ENCODE results near the gene CHRD.

CHRD gene

GRCh38 chr3:184379358-184380184 is at the start of gene CHRD:
Gene CHRD, plus strand, starts transcription at chr3:184380054. Its CDS starts 265 bp downstream, at chr3:184380319.
- DNase-seq (ENCODE audit: low read depth) = no peak
- TF ChIP-seq CTCF (conservative IDR thresholded peaks at IDR 0.05; ENCODE audit: control insufficient read depth, insufficient read depth, low read depth, low read length) = no peak
- peak within 1 kb of the TSS; percentile 7 for H3K4me3 ChIP-seq (ENCODE audit: control insufficient read depth, low read depth, low read length)

DNA sequence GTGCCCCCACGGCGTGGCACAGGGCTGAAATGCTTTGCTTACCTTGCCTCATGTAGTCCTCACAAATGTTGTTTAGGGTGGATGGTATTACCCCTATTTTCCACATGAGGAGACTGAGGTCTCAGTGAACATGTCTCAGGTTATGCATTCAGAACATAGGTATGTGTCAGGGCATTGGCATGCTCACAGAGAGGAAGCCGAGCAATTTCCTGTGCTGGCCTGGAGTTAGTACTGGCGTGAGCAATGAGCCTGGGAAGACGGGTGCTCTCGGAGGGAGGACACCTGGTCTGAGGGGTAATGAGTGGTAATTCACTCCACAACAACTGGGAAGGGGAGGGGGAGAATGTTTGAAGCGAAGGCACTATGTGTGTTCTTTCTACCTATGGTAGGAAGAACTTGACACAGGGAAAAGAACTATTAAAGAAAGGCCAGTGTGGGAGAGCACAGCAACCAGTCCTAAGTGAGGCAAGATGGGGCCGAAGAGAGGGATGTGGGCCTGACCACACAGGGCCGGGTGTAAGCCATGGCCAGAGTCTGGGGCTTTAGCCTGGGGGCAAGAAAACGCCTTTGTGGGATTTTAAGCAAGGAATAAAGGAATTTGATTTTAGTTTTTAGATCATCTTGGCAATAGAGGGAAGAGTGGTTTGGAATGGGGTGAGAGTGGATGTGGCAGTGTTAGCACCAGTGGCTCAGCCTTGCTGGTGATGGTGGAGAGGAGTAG is 47.3 kb upstream of the CHRD start:
- peak; percentile 89 for DNase-seq (ENCODE audit: low read depth)
- H3K4me3 ChIP-seq (ENCODE audit: control insufficient read depth, low read depth, low read length) = no peak overlapping the region
- no peak for TF ChIP-seq CTCF (conservative IDR thresholded peaks at IDR 0.05; ENCODE audit: control insufficient read depth, insufficient read depth, low read depth, low read length)

GRCh38 chr3:184333190-184333589 is 46.7 kb upstream of the CHRD start:
- H3K4me3 ChIP-seq (ENCODE audit: control insufficient read depth, low read depth, low read length) = no peak overlapping the region
- DNase-seq (ENCODE audit: low read depth) = no peak
- no peak for TF ChIP-seq CTCF (conservative IDR thresholded peaks at IDR 0.05; ENCODE audit: control insufficient read depth, insufficient read depth, low read depth, low read length)

DNA sequence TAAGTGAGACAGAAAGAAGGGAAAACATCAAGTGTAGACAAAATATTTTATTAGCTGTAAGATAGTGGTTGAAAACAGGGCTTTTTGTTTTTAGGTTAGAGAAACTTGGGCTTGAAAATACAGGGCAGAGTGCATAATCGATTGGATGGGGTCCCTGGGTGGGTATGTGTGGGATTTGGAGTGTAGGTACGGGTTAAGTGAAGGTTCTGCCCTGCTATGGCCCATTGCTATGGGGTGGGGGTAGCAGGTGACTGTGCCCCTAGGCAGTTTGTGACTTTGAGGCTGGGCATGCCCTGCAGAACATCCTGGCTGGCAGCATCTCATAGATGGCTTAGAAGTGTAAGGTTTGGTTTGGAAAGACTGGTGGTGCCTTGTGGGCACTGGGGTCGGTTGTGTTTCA is 46.2 kb upstream of the CHRD start:
- no peak for DNase-seq (ENCODE audit: low read depth)
- no peak for TF ChIP-seq CTCF (conservative IDR thresholded peaks at IDR 0.05; ENCODE audit: control insufficient read depth, insufficient read depth, low read depth, low read length)
- H3K4me3 ChIP-seq (ENCODE audit: control insufficient read depth, low read depth, low read length) = no peak overlapping the region

GRCh38 chr3:184334470-184335158 is 45.2 kb upstream of the CHRD start:
- DNase-seq (ENCODE audit: low read depth) = peak; percentile 84
- no peak for TF ChIP-seq CTCF (conservative IDR thresholded peaks at IDR 0.05; ENCODE audit: control insufficient read depth, insufficient read depth, low read depth, low read length)

GRCh38 chr3:184335291-184335660 is 44.6 kb upstream of the CHRD start:
- DNase-seq (ENCODE audit: low read depth) = no peak
- no peak for TF ChIP-seq CTCF (conservative IDR thresholded peaks at IDR 0.05; ENCODE audit: control insufficient read depth, insufficient read depth, low read depth, low read length)
- H3K4me3 ChIP-seq (ENCODE audit: control insufficient read depth, low read depth, low read length) = no peak overlapping the region

More at GRCh38 chr3:184334470-184335158, 45.2 kb upstream of the CHRD start:
- H3K4me3 ChIP-seq (ENCODE audit: control insufficient read depth, low read depth, low read length) = no peak overlapping the region
